GM18861 (cell line): ENCODE data around the gene KTI12.
"Not testable (repeated sequence)": the region's sequence is repeated elsewhere in the genome, so short reads cannot be mapped to it uniquely, and the experiment has no call there.

Source experiments
- ATAC-seq: cut with Tn5 transposase; IDR thresholded peaks from one replicate; pipeline ENCODE4 v1.9.1; 2021; ENCODE audit not compliant: unreplicated experiment

KTI12 gene

DNA sequence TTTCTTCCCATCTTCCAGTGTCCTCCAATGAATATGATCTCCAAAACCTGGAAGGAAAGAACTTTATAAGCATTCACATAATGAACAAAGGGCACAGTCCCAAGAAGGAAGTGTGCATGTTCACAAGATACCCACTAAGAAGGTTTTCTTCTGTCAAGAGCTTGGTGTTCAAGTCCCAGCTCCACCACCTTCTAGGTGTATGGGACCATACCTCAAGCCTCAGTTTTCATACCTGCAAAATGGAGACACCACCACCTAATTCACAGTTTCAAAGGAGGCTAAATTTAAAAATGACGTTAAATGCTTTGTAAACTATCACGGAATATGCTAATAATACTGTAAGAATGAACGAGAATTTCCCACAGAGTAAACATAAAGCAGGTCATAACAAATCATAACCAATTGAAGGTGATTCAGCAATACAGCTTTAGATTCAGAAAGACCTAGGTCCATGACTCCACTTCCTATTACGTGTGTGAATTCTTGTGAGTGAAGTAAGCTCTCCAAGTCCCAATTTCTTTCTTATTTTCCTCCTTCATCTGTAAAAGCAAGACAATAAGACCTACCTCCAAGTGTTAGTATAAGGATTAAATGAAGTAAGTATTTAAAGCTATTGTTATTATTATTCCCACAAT lies 8.1 kb upstream of the KTI12 start:
- no peak for ATAC-seq

GRCh38 chr1:52037909-52038308 lies 4.3 kb upstream of the KTI12 start:
- ATAC-seq, result no peak

- ATAC-seq, result no peak
These were observed 3.8 kb upstream of the KTI12 start for GRCh38 chr1:52037402-52037814.

GRCh38 chr1:52034050-52034384 lies 407 bp upstream of the KTI12 start:
- ATAC-seq, result no peak

- no peak for ATAC-seq
These were observed 852 bp downstream of the KTI12 start for GRCh38 chr1:52032785-52033131.

- no peak for ATAC-seq
These were observed 1.4 kb downstream of the KTI12 start for GRCh38 chr1:52032124-52032784.

- ATAC-seq, result not testable (repeated sequence)
These were observed 4.8 kb downstream of the KTI12 start for GRCh38 chr1:52028839-52029238.

- no peak for ATAC-seq
These were observed 5.3 kb downstream of the KTI12 start for GRCh38 chr1:52028328-52028727.

GRCh38 chr1:52026278-52026677 lies 7.3 kb downstream of the KTI12 start:
- no peak for ATAC-seq

- no peak for ATAC-seq
These were observed 11.5 kb downstream of the KTI12 start for GRCh38 chr1:52022133-52022532.

DNA sequence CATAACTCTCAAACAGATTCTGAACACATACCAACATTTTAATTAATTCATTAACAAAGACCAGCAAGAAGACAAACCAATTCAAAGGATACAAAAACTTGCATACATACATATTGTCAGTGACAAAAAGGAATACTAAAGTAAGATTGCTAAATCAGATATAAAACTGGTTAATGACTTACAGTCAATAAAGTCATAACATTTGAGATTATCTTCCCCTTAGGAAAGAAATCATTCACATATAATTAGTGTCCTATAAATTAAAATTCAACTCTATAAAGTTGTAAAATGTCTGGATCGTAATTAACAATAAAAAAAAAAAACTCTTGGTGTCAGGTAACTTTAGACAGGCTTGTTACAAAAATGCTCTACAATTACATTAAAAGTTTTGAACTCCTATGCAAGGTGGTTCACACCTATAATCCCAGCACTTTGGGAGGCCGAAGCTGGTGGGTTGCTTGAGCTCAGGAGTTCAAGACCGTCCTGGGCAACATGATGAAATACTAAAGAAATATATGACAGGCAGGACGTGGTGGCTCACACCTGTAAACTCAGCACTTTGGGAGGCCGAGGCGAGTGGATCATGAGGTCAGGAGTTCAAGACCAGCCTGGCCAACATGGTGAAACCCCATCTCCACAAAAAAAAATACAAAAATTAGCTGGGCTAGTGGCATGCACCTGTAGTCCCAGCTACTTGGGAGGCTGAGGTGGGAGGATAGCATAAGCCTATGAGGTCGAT lies 25.4 kb downstream of the KTI12 start:
- ATAC-seq, result no peak

DNA sequence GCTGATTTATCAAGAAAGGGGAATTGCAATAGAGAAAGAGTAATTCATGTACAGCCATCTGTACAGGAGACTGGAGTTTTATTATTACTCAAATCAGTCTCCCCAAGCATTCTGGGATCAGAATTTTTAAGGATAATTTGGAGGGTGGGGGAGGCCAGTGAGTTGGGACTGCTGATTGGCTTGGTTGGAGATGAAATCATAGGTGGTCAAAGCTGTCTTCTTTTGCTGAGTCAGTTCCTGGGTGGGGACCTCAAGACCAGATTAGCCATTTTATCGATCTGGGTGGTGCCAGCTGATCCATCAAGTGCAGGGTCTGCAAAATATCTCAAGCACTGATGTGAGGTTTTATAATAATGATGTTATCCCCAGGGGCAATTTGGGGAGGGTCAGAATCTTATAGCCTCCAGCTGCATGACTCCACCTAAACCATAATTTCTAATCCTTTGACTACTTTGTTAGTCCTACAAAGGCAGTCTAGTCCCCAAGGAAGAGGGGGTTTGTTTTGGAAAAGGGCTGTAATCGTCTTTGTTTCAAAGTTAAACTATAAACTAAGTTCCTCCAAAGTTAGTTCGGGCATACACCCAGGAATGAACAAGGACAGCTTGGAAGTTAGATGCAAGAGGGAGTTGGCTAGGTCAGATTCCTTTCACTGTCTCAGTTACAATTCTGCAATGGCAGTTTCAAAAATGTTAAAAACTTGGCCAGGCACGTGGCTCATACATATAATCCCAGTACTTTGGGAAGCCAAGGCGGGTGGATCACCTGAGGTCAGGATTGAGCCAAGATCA lies 26.2 kb downstream of the KTI12 start:
- no peak for ATAC-seq

DNA sequence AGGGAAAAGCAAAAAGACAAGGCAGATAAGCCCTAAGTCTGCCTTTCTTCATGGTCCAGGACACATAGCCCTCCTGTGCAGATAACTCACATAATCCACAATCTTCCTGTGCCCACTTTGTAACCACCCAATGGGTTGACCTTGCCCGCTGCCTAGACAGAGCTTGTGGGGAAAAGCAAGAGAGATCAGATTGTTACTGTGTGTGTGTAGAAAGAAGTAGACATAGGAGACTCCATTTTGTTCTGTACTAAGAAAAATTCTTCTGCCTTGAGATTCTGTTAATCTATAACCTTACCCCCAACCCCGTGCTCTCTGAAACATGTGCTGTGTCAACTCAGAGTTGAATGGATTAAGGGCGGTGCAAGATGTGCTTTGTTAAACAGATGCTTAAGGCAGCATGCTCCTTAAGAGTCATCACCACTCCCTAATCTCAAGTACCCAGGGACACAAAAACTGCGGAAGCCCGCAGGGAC lies 27.5 kb downstream of the KTI12 start:
- not testable (repeated sequence) for ATAC-seq

DNA sequence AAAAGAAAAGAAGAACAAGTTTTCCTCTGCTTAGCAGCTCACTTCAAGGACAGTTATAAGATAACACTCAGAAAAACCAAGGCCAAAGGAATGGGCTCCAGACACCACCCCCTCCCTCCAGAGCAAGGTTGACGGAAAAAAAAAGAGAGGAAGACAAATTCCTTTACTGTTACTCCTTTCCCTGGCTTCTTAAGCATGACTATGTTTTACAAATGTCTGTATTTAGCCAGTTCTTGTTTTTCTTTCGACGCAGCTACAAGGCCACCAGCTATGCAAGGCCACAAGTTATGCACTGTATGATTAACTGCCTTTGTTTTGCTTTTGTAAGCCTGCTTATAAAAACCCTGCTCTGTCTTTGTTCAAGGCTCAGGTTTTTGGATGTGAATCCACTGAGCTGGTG lies 28.1 kb downstream of the KTI12 start:
- ATAC-seq, result not testable (repeated sequence)

DNA sequence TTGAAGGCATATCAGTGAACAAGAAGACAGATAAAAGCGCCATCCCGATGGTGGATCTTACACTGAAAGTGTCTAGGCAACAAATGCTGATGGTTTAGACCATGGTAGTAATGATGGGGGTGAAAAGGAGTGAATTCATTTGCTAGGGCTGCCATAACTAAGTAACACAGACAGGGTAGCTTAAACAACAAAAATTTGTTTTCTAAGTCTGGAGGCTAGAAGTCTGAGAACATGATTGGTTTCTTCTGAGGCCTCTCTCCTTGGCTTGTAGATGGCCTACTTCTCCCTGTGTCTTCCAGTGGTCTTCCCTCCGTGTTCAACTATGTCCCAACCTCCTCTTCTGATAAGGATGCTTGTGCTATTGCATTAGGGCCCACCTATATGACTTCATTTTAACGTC lies 29.7 kb downstream of the KTI12 start:
- no peak for ATAC-seq

GRCh38 chr1:52002038-52002917 lies 31.3 kb downstream of the KTI12 start:
- peak; percentile 80 for ATAC-seq

DNA sequence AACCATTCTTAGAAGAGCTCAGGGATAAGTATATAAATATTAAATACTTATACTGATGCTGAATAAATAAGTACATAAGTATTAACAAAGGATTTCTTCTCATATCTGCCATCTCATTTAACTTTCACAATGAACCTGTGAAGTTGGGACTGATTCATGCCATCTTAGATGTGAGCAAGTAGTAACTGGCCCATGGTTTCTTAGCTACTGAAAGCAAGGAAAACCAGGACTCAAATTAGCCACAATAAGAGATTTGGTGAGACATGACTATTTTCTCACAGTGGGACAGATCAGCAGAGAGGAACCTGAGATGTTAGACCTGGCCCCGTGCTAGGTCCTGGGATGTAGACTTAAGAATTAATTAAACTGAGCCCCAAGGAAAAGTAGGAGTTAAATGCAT lies 34.9 kb downstream of the KTI12 start:
- no peak for ATAC-seq

DNA sequence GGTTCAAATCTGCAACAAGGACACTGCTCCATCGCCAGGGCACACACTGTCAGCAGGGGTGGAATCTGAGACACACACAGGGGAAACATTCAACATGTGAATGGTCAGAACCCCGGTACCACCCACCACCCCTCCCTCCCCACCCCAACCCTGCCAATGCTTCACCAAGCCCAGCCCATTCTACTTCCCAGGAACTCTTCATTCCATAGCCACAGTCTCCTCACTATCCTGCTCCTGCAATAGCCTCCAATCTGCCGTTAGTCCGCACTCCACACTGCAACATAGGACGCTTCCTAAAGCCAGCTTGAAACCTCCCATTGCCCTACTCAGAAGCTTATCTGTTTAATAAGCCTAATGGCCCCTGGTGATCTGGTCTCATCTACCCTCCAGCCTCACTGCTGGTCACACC lies 35.6 kb downstream of the KTI12 start:
- no peak for ATAC-seq

- ATAC-seq, result no peak
These were observed 43.1 kb downstream of the KTI12 start, which contains the start of gene RAB3B for GRCh38 chr1:51990478-51990965. TSS of gene RAB3B (minus strand) at chr1:51990700. CDS start at chr1:51977117, 13,583 bp downstream.
